H9 (cell line): ENCODE results near the gene GSS. TPM values are rescaled to one million over a fixed set of nuclear protein-coding genes. Genes with fewer than 3 reads are reported as not detected.

ENCODE experiments used
- DNase-seq: peaks from one replicate; pipeline ENCODE4 v3.0.0-alpha.2; 2017
- H2AFZ ChIP-seq: one replicate; pipeline ENCODE4 v1.6.1; 2013; ENCODE audit warnings: mild to moderate bottlenecking, low read length, control low read depth, moderate library complexity
- H2AK5ac ChIP-seq: 2 replicates; pipeline ENCODE4 v1.6.1; 2013; ENCODE audit warnings: low read length, control low read depth, mixed read lengths; ENCODE audit not compliant: insufficient read length
- H2BK120ac ChIP-seq: one replicate; pipeline ENCODE4 v1.6.1; 2013; ENCODE audit warnings: low read depth, mild to moderate bottlenecking, low read length, control low read depth, inconsistent platforms; ENCODE audit not compliant: poor library complexity, severe bottlenecking
- H2BK12ac ChIP-seq: 2 replicates; pipeline ENCODE4 v1.6.1; 2013; ENCODE audit warnings: low read length, control low read depth, mixed read lengths, low read depth; ENCODE audit not compliant: insufficient read length
- H2BK15ac ChIP-seq: 2 replicates; pipeline ENCODE4 v1.6.1; 2013; ENCODE audit warnings: low read depth, low read length, control low read depth
- H2BK20ac ChIP-seq: one replicate; pipeline ENCODE4 v1.6.1; 2013; ENCODE audit warnings: low read depth, mild to moderate bottlenecking, low read length, control low read depth, inconsistent platforms; ENCODE audit not compliant: poor library complexity, severe bottlenecking
- H2BK5ac ChIP-seq: 2 replicates; pipeline ENCODE4 v1.6.1; 2013; ENCODE audit warnings: low read length, control low read depth, mixed read lengths; ENCODE audit not compliant: insufficient read length
- H3K14ac ChIP-seq: 2 replicates; pipeline ENCODE4 v1.6.1; 2013; ENCODE audit warnings: low read length, control low read depth; ENCODE audit not compliant: insufficient read depth
- H3K18ac ChIP-seq: 2 replicates; pipeline ENCODE4 v1.6.1; 2013; ENCODE audit warnings: low read depth, mild to moderate bottlenecking, mixed read lengths, low read length, control low read depth; ENCODE audit not compliant: insufficient read length
- H3K23ac ChIP-seq: 2 replicates; pipeline ENCODE4 v1.6.1; 2013; ENCODE audit warnings: low read length, control low read depth, mixed read lengths, low read depth; ENCODE audit not compliant: insufficient read length
- H3K23me2 ChIP-seq: 2 replicates; pipeline ENCODE4 v1.6.1; 2013; ENCODE audit warnings: low read depth, mild to moderate bottlenecking, mixed read lengths, low read length, control low read depth; ENCODE audit not compliant: insufficient read length, poor library complexity, severe bottlenecking
- H3K27ac ChIP-seq: 2 replicates; pipeline ENCODE4 v1.5.1; 2013; ENCODE audit warnings: low read length, control low read depth, mixed read lengths, low read depth; ENCODE audit not compliant: insufficient read length
- H3K27me3 ChIP-seq: 2 replicates; pipeline ENCODE4 v1.6.1; 2013; ENCODE audit warnings: low read length, control low read depth, inconsistent platforms; ENCODE audit not compliant: insufficient read depth
- H3K4ac ChIP-seq: 2 replicates; pipeline ENCODE4 v1.6.1; 2013; ENCODE audit warnings: low read depth, mild to moderate bottlenecking, control low read depth, inconsistent platforms, low read length, moderate library complexity
- H3K4me1 ChIP-seq: 2 replicates; pipeline ENCODE4 v1.6.1; 2013; ENCODE audit warnings: low read length, control low read depth, inconsistent platforms; ENCODE audit not compliant: insufficient read depth
- H3K4me2 ChIP-seq: 2 replicates; pipeline ENCODE4 v1.6.1; 2013; ENCODE audit warnings: low read length, control low read depth, mixed read lengths; ENCODE audit not compliant: insufficient read length, insufficient read depth
- H3K56ac ChIP-seq: 2 replicates; pipeline ENCODE4 v1.6.1; 2013; ENCODE audit warnings: low read depth, mild to moderate bottlenecking, mixed read lengths, low read length, control low read depth; ENCODE audit not compliant: insufficient read length
- H3K79me1 ChIP-seq: 2 replicates; pipeline ENCODE4 v1.6.1; 2013; ENCODE audit warnings: low read depth, mild to moderate bottlenecking, moderate library complexity, low read length, control low read depth, inconsistent platforms; ENCODE audit not compliant: insufficient read depth, poor library complexity, severe bottlenecking
- H3K79me2 ChIP-seq: 2 replicates; pipeline ENCODE4 v1.6.1; 2013; ENCODE audit warnings: low read length, control low read depth, inconsistent platforms; ENCODE audit not compliant: insufficient read depth
- H3K9ac ChIP-seq: 2 replicates; pipeline ENCODE4 v1.6.1; 2013; ENCODE audit warnings: low read length, control low read depth, mixed read lengths; ENCODE audit not compliant: insufficient read length; ENCODE audit errors: extremely low read depth
- H3K9me3 ChIP-seq: one replicate; pipeline ENCODE4 v1.6.1; 2013; ENCODE audit warnings: low read depth, low read length, inconsistent platforms; ENCODE audit not compliant: control insufficient read depth
- H3T11ph ChIP-seq: one replicate; pipeline ENCODE4 v1.6.1; 2013; ENCODE audit warnings: mild to moderate bottlenecking, low read length, control low read depth, inconsistent platforms
- H4K20me1 ChIP-seq: one replicate; pipeline ENCODE4 v1.6.1; 2013; ENCODE audit not compliant: control insufficient read depth, insufficient read length, insufficient read depth
- H4K5ac ChIP-seq: 2 replicates; pipeline ENCODE4 v1.6.1; 2013; ENCODE audit warnings: low read depth, mild to moderate bottlenecking, mixed read lengths, low read length, control low read depth; ENCODE audit not compliant: insufficient read length
- H4K8ac ChIP-seq: replicated peaks from 2 replicates; pipeline ENCODE4 v1.6.1; 2013; ENCODE audit warnings: low read length, control low read depth, mixed read lengths, low read depth; ENCODE audit not compliant: insufficient read length
- H4K91ac ChIP-seq: 2 replicates; pipeline ENCODE4 v1.6.1; 2013; ENCODE audit warnings: low read depth, mild to moderate bottlenecking, moderate library complexity, mixed read lengths, low read length, control low read depth; ENCODE audit not compliant: insufficient read length
- H3K27ac Mint-ChIP-seq, 3 experiments: 2 replicates in 2 of 3; 3 replicates in 1 of 3; pipeline ENCODE4 v1.8.0; 2020 to 2021; ENCODE audit warnings: mixed read lengths in 3 of 3, mild to moderate bottlenecking in 1 of 3, moderate library complexity in 1 of 3
- H3K27me3 Mint-ChIP-seq: 2 replicates; pipeline ENCODE4 v1.8.0; 2021; ENCODE audit warnings: low read depth, mild to moderate bottlenecking, moderate library complexity, mixed read lengths
- H3K36me3 Mint-ChIP-seq, 3 experiments: 2 replicates in 2 of 3; 3 replicates in 1 of 3; pipeline ENCODE4 v1.8.0; 2020 to 2021; ENCODE audit warnings: low read depth in 3 of 3, mixed read lengths in 3 of 3; ENCODE audit not compliant: insufficient read depth in 1 of 3
- H3K4me1 Mint-ChIP-seq, 2 experiments: 2 replicates each; pipeline ENCODE4 v1.8.0; 2020; ENCODE audit warnings: mixed read lengths in 2 of 2
- H3K4me3 Mint-ChIP-seq, 2 experiments: 2 replicates in 1 of 2; 3 replicates in 1 of 2; pipeline ENCODE4 v1.8.0; 2020 to 2021; ENCODE audit warnings: mild to moderate bottlenecking in 2 of 2, mixed read lengths in 2 of 2, moderate library complexity in 1 of 2
- H3K9me3 Mint-ChIP-seq, 2 experiments: 2 replicates in 1 of 2; 3 replicates in 1 of 2; pipeline ENCODE4 v1.8.0; 2020; ENCODE audit warnings: mild to moderate bottlenecking in 2 of 2, mixed read lengths in 2 of 2, moderate library complexity in 1 of 2
- CTCF ChIP-seq: fragments of 200-600 bp; sonication (generic); conservative IDR thresholded peaks from 3 replicates; pipeline ENCODE4 v1.8.0; 2021; ENCODE audit warnings: antibody characterized with exemption, mild to moderate bottlenecking
- WGBS: extraction: QIAGEN DNeasy Blood & Tissue Kit; methylation state at CpG from one replicate; pipeline ENCODE4 v1.1.7; 2013; ENCODE audit warnings: missing lambda C conversion rate, low lambda C conversion rate, mixed read lengths; ENCODE audit not compliant: insufficient read length; ENCODE audit errors: extremely low coverage; 5-methylcytosine and 5-hydroxymethylcytosine counted together
- total RNA-seq: library from RNA; stranded (reverse); gene quantifications from 2 replicates; pipeline ENCODE4 v1.2.1, GENCODE V29; 2021

GSS gene
- total RNA-seq, 1 experiment from 2014 or later = 48.5 TPM

GRCh38 chr20:34970846-34971560, 15.4 kb upstream of the GSS start:
- Histone ChIP-seq H4K8ac (no peak overlapping the region), H2BK15ac (no peak overlapping the region), H3K4ac (no peak overlapping the region), H3K23ac (no peak overlapping the region), H2BK20ac (no peak overlapping the region), H3K18ac (no peak overlapping the region), H2AK5ac (no peak overlapping the region), H3K79me2 (no peaks in the 10 kb centered on the region), H3K79me1 (no peaks in the 10 kb centered on the region), H3K4me2 (no peak overlapping the region), H3T11ph (no peak overlapping the region), H2BK120ac (no peak overlapping the region), H4K91ac (no peak overlapping the region), H3K23me2 (no peaks in the 10 kb centered on the region), H4K20me1 (no peaks in the 10 kb centered on the region), H3K56ac (no peak overlapping the region), H3K14ac (no peak overlapping the region; the same call in 1 of the 2 replicates), H3K4me1 (no peaks in the 10 kb centered on the region; the same call in 1 of the 2 replicates), H4K5ac (no peak overlapping the region), H3K27me3 (no peaks in the 10 kb centered on the region), H2AFZ (no peak overlapping the region), H3K27ac (no peak overlapping the region), H3K9me3 (no peaks in the 10 kb centered on the region), H2BK5ac (no peak overlapping the region), H3K9ac (no peak overlapping the region), H2BK12ac (no peak overlapping the region)
- no CpG with 5 or more reads among the region's 9 CpGs for WGBS
- Mint-ChIP-seq H3K36me3 (no peaks in the 10 kb centered on the region), H3K27ac (peak overlapping the region in 1 of 3 experiments; percentile 71; a peak in 1 of 7 replicates), H3K4me1 (peaks cover 16 to 17% of the 10 kb centered on the region in 2 experiments), H3K9me3 (no peaks in the 10 kb centered on the region), H3K4me3 (no peak overlapping the region), H3K27me3 (peaks cover 33% of the 10 kb centered on the region)
- no peak for DNase-seq
- TF ChIP-seq CTCF = no peak
